ENCODE measurements around the gene SLC38A3. TPM values are rescaled to one million over a fixed set of nuclear protein-coding genes. Genes with fewer than 3 reads are reported as not detected.

Gene SLC38A3
- total RNA-seq, 1 donor = not detected

DNA sequence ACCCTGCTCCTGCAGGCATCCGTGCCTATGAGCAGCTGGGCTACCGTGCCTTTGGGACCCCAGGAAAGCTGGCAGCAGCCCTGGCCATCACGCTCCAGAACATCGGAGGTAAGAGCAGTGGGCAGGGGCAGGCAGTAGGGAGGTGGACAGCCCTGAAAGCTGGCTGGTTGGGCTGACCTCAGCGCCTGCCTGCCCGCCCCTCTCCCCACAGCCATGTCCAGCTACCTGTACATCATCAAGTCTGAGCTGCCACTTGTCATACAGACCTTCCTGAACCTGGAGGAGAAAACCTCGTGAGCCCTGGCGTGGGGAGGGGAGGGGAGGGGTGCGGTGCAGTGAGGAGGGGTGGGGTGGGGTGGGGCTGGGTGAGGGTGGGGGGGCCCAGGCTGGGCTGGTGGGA, 10.5 kb downstream of the SLC38A3 start:
- TF ChIP-seq, protein P1, sequence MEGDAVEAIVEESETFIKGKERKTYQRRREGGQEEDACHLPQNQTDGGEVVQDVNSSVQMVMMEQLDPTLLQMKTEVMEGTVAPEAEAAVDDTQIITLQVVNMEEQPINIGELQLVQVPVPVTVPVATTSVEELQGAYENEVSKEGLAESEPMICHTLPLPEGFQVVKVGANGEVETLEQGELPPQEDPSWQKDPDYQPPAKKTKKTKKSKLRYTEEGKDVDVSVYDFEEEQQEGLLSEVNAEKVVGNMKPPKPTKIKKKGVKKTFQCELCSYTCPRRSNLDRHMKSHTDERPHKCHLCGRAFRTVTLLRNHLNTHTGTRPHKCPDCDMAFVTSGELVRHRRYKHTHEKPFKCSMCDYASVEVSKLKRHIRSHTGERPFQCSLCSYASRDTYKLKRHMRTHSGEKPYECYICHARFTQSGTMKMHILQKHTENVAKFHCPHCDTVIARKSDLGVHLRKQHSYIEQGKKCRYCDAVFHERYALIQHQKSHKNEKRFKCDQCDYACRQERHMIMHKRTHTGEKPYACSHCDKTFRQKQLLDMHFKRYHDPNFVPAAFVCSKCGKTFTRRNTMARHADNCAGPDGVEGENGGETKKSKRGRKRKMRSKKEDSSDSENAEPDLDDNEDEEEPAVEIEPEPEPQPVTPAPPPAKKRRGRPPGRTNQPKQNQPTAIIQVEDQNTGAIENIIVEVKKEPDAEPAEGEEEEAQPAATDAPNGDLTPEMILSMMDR (IDR thresholded peaks at IDR 0.05; ENCODE audit: insufficient read depth, low read depth, low read length) = no peak
- no peak for DNase-seq (ENCODE audit: low read depth)
- H3K4me3 ChIP-seq (ENCODE audit: low read depth, low read length) = no peak overlapping the region

DNA sequence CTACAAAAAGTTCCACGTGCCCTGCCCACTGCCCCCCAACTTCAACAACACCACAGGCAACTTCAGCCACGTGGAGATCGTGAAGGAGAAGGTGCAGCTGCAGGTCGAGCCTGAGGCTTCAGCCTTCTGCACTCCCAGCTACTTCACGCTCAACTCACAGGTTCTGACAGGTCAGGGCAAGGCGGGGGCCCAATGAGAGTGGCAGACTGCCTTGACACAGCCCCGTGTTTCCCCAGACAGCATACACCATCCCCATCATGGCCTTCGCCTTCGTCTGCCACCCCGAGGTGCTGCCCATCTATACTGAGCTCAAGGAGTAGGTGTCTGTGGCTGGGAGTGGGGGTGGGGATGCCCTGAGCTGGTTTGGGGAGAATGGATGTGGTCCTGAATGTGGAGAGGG, 12.6 kb downstream of the SLC38A3 start:
- no peak overlapping the region for H3K4me3 ChIP-seq (ENCODE audit: low read depth, low read length)
- TF ChIP-seq, protein P1 (IDR thresholded peaks at IDR 0.05; ENCODE audit: insufficient read depth, low read depth, low read length) = no peak
- no peak for DNase-seq (ENCODE audit: low read depth)

DNA sequence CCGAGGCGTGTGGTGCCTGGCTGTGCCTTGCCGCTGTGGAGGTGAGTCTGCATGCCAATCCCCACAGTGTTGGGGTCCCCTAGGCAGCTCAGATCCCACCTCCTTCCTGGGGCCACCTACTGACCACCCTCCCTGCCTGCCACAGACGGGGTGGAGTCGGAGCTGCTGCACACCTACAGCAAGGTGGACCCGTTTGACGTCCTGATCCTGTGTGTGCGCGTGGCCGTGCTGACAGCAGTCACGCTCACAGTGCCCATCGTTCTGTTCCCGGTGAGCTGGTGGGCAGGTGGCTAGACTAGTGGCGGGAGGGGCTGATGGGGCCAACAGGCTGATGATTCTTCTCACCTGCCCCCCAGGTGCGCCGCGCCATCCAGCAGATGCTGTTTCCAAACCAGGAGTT, 13.4 kb downstream of the SLC38A3 start:
- no peak overlapping the region for H3K4me3 ChIP-seq (ENCODE audit: low read depth, low read length)
- DNase-seq (ENCODE audit: low read depth) = no peak
- TF ChIP-seq, protein P1 (IDR thresholded peaks at IDR 0.05; ENCODE audit: insufficient read depth, low read depth, low read length) = no peak

DNA sequence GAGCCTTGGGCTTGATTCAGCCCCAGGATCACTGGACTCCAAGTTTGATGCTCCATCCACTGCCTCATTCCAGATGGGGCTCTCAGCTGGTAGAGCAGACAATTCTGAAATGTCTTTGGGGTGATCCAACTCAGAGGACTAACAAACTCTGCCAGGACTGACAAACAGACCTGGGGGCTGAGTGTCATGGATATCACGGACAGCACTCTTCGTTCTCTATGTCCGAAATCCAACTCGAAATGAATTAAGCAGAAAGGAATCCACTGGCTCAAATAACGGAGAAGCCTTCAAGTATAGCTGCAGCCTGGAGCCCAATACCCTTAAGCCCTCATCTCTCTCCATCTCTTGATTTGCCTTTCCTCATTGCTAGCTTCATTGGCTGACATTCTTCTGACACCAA, 14.2 kb downstream of the SLC38A3 start:
- H3K4me3 ChIP-seq (ENCODE audit: low read depth, low read length) = no peak overlapping the region
- no peak for DNase-seq (ENCODE audit: low read depth)
- TF ChIP-seq, protein P1 (IDR thresholded peaks at IDR 0.05; ENCODE audit: insufficient read depth, low read depth, low read length) = no peak

DNA sequence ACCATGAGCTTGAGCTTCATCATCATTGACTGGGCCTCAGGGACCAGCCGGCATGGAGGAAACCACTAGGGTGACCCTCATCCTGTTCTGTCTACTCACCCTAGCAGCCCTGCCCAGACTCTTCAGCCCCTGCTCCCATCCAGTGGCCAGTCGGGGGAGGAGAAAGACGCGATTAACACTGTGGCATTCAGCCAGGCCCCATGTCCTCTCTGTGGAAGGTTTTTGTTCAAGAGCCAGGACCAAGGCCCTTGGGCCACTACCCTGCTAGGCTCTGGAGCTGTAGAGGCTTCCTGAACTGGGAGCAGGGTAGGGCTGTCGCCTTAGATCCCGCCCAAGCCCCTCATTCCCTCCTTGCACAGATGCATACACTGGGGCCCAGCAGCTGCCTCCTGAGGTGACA, 15.0 kb downstream of the SLC38A3 start:
- no peak overlapping the region for H3K4me3 ChIP-seq (ENCODE audit: low read depth, low read length)
- no peak for DNase-seq (ENCODE audit: low read depth)

DNA sequence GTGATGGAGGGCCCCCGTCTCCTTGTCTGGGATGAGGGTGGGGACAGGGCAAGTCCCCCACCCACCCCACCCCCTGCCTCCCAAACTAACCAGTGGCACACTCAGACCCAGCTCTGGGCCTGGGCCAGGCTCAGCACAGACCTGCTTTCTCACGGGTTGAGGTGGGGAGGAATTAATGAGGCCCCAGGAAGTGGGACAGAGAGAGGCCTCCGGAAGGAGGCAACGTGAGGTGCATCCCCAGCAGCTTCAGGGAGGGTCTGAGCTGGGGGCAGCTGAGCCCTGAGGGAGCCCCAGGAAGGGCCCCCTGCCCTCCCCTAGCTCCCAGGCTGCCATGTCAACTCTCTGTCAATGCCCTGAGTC, 16.0 kb downstream of the SLC38A3 start:
- no peak overlapping the region for H3K4me3 ChIP-seq (ENCODE audit: low read depth, low read length)
- DNase-seq (ENCODE audit: low read depth) = no peak

More for the DNA sequence above, 15.0 kb downstream of the SLC38A3 start:
- TF ChIP-seq, protein P1 (IDR thresholded peaks at IDR 0.05; ENCODE audit: insufficient read depth, low read depth, low read length) = no peak

More for the DNA sequence above, 16.0 kb downstream of the SLC38A3 start:
- TF ChIP-seq, protein P1 (IDR thresholded peaks at IDR 0.05; ENCODE audit: insufficient read depth, low read depth, low read length) = no peak

Measured in fibroblast of villous mesenchyme (primary cell).